Stimulated activated CD4-positive, alpha-beta T cell treated with anti-CD3 and anti-CD28 coated beads, Interleukin-12 subunit alpha, Interleukin-12 subunit beta, amount 100 ng/mL, for 4 hours (primary cell): Measurements from ENCODE around the gene ZEB2.

ENCODE experiments used
- DNase-seq: peaks from one replicate; pipeline ENCODE4 v3.0.0-alpha.2; 2020

The ZEB2 gene

DNA sequence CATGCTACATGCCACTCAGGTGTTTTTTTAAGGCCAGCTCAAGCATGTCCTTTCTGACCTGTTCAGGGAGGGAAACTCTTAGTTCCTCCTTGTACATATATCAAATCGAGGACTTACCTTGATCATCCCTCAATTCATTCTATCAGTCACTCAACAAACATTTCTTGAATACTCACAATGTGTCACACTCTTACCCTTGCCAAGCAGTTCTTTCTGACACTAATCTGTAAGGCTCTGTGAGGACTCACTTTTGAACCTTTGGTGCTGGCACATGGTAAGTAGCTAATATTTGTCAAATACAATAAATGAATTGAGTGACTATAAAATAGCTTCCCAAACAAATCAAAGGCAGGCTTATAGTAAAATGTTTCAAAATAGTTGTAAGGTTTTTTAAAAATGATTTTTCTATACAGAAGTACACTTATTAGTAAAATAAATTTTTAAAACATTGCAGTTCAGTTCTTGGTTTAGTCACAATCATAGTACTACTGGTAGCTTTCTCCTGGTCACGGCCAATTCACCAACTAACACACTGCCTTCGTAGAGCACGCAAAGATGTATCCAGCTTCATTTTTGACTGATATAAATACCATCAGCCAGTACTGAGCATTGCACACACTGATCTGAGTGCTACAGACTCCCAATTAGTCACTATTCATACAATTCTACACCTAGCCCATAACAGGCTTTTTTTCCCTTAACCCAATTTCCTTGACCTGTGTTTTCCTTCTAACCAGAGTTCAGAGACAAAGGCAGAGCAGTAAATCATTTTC, 50.9 kb downstream of the ZEB2 start:
- DNase-seq: no peak

DNA sequence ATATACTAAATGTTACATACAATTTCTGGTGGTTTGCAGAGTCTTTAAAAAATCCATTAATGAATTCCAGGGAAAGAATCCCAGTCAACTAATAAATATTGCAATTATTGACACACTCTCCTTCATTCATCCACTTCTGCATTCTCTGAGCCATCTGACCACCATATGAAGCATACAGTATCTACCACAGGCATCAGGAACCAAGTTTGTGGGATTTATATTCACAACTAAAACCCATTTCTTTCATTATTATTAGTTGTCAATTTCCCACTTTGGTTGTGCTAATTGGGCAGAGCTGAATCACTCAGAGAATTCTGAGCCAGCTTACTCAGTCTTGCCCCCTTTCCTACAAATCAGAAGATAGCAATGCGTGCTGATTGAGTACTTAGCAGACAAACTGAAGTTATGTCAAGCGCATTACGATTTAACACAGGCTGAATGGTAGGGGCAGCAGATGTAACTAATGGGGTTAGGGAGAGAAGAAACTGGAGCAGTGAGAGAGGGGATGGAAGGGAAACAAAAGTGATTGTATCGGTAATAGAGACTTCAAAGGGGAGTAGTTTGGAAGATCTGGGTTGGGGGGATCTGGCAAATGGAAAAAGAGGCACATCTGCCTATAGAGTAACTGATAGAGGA, 52.3 kb downstream of the ZEB2 start:
- no peak for DNase-seq

DNA sequence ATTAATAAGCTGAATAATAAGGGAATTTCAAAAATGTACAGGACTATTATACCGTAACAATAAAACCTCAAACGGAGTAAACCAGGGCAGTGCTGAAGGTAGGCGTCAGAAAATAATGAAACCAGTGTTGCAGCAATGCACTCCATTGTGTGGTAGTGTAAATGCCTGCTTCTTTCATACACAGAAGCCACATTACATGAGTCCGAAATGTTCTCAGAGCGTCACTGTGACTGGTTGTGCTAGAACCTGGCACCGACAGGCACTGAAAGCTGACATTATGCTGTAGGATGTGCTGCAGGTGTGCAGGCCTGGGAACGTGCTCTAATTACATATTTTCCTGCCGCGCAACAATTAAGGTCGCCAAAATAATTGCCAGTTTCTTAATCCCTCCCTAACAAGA, 53.3 kb downstream of the ZEB2 start:
- no peak for DNase-seq

DNA sequence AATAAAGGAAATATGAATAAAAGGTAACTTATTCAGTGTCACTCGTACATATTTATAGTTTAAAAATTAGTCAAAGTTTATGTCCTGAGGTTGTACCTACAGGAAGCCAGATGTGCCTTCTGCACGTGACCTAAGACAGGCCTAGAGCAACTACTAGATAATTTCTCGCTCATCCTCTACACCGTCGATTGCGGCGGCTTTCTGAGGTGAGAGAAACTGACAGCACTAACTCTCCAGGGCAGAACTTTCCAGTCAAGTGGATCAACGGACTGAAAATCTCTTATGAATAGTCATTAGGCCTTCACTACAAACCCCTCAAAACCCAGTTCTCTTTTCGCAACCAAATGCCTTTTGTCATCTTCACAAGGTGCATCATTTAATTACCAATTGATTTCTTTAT, 54.2 kb downstream of the ZEB2 start:
- DNase-seq: no peak

DNA sequence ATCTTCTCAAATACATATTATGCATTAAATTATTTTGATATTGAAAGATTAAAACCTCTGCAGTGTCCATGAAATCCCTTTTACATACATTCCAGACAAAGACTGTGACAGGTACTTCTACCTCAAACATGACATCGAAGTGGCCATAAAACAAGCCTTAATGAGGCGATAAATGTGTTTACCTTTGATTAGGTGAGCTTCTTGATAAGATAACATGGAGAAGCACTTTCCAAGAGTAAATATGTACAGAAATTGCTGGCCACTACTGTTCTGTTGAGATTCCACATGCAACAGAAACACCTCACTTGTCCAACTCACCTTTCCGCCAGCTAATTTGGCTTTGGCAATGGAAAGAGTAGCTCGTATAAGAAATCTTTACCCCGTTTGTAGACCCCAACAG, 55.2 kb downstream of the ZEB2 start:
- DNase-seq: no peak

DNA sequence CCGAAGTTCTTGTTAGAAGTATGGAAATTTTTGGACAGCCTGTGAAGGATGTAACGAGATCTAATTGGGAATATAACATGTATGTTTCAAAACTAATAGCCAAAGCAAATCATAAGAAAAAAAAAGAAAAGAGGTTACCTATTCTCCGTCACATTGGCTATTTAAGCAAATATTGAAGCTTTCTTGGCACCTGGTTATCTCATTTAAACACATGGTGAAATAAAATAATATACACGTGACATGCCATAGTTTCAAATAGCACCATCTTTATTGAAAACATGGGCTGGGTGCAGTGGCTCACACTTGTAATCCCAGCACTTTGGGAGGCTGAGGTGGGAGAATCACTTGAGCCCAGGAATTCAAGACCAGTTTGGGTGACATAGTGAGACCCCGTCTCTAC, 56.7 kb downstream of the ZEB2 start:
- no peak for DNase-seq

DNA sequence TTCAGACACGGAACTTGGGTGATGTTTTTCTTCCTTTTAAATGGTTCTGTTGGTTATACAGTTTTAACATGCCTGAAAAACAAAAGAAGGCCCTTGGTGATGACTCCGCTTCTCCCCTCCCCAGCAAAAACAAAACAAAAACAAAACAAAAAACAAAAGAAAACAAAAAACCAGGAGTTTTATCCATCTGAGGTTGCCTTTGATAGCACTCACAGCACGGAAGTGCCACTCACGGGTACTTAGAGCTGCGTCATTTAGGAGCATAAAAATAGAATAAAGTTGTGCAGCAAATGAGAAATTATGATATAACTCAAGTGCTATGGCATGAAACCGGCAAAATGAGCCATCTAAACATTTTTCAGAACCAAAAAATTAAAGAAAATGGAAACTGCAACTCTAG, 57.7 kb downstream of the ZEB2 start:
- DNase-seq: no peak

DNA sequence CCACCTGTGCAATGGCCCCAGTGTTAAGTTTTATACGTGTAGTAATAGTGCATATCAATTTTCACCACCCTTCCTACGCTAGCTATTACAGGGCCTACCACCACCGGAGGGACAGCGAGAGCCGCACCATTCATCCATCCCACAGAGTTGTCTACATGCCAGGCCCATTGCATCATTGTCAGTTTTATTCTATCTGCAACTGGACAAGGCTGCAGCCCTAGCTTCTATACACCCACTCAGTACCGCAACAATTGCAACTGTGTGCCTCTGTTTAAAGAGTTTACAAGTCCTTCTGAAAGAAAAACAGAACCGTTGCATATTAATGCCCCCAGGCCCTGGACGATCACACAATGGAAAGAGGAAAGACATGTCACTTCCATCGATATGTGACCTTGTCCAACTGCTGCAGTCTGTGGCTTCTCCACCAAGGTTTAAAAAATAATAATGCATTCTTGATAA, 58.6 kb downstream of the ZEB2 start:
- DNase-seq: no peak

DNA sequence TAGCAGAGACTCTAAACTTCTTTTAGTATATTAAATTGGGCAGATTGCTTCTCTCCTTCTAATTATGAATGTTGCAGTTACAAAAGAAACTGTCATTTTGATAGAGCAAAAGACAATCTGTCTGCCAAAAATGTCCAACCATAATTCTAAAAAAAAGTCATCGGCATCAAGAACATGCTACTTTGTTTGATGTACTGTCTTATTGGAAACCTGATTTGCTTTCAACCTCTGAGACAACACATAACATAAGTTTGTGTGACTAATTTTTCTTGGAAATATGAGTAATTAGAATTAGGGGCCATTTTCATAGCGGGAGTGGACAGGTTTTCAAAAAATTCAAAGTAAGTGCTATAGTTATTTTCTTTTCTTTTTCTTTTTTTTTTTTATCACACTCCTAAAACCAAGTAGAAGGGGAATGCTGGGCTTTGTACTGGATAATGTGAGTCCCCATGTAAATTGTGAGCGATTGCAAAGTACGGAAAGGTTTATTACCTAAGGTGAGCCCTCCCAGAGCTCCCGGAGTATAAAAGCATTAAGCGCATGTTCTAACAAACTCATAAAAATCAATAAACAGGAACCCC, 59.1 kb downstream of the ZEB2 start:
- no peak for DNase-seq

DNA sequence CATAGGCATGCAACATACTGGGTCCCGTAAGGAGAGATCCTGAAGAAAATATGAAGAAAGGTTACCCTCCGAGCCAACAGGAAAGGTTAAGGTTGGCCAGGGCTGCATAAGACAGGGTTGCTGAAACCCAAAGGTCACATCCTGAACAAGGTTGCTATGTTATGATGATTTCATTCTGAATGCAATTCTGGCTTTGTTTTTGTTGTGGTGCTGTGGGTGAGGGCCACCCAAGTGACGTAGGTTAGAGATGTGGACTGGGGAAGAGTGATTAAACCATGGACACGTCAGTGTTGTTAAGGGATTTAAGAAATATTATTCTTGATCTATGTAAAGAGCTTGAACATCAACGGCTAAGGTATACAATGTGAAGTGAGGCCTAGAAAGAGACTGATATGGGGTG, 60.0 kb downstream of the ZEB2 start:
- DNase-seq: no peak

DNA sequence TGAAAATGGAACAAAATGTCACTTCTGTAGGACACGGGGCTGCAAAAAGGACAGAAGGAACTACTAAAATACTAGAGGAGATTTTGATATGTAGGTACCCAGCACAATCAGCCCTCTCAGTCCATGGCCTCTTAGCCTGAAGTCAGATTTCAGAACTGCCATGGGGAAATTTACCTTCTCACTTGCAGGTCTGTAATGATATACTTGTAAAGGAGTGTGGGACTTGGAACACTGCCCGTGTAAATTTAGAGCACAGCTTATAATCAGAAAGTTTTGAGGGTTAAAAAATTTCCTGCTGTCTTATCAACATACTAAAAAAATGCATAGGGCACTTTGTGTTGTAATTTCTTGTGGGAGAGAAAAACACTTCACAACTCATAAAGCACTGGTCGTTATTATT, 60.6 kb downstream of the ZEB2 start:
- DNase-seq: no peak

DNA sequence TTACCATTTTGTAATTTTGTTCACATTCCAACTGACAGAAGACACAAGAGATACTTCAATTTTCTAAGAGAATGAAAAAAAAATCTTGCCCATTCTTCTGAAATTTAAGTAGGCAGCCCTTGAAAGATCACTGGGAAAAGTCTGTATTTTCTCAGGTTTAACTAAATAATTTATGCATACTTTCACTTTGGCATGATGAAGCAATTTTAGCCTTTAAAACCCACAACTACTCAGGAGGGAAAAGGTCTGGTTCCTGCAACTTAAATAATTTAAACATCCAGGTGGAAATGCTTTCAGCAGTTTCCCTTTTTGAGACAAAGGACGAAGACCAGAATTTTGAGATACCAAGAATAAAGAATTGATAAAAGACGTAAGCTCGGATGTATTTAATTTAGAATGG, 61.4 kb downstream of the ZEB2 start:
- DNase-seq: no peak

DNA sequence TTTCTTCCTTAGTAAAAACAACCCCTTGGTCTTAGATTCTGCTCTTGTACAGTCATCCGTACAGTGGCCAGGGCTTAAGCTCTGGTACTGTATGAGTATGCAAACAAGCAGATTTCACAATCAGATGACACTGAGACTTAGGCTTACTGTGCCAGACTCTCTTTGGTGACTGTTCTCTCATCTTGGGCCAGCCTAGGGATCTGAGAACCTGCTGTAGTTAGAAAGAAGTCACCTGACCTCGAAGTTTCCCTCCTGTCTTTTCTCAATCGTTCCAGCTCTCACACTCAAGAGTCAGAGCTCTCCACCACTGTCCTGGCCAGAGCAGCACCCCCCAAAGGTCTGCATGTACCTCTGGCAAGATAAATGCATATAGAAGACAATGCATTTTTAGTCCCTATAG, 63.2 kb downstream of the ZEB2 start:
- DNase-seq: no peak

DNA sequence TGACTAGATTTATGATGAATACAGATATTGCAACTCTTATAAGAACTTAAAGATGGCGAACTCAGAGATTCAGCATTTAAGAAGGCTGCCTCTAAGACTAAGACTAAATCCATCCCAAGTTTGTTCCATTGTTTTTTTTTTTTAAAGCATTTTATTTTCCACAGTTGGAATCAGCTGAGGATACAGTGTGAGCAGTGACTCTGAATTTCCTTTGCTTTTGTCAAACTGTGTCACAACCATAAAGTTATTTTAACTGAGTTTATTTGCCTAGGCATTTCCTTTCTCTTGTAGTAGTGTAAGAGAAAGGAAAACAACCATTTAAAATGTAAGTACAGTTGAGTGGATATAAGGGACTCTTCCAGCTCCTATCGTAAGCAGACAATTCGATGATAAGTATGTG, 63.9 kb downstream of the ZEB2 start:
- DNase-seq: no peak

DNA sequence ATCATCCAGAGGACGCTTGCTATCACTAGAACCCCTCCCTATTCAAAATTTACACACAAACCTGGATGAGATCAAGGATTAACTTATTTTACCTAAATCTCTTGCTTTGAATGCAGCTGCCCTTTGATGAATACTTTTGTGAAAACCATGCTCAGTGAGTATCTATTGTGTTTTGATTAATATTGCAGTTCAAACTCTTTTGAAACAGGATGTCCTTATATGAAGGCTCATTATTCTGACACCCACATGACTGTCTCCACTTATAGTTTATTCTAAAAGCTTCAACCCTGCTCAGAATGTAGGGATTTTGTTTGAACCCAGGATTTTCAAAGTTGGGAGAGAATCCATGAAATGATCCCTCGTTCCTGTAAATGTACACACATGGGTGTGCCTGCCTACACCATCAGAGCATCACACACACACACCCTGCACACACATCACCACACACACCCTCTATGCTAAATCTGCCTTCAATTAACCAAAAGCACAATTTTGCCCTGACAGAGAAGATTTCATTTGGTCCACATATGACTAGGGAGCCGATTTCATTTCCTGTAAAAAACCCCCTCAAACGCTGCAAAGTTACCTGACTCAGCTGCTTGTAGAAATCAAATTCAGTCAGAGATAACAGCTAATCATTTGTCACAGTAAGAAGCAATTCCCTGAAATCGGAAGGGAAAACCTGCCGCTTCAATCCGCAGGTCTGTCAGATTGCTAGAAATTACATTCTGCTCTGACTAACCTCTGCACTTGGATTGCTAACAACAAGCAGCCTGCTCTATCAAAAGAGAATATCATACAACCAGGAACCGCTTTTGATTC, 65.2 kb downstream of the ZEB2 start:
- no peak for DNase-seq

DNA sequence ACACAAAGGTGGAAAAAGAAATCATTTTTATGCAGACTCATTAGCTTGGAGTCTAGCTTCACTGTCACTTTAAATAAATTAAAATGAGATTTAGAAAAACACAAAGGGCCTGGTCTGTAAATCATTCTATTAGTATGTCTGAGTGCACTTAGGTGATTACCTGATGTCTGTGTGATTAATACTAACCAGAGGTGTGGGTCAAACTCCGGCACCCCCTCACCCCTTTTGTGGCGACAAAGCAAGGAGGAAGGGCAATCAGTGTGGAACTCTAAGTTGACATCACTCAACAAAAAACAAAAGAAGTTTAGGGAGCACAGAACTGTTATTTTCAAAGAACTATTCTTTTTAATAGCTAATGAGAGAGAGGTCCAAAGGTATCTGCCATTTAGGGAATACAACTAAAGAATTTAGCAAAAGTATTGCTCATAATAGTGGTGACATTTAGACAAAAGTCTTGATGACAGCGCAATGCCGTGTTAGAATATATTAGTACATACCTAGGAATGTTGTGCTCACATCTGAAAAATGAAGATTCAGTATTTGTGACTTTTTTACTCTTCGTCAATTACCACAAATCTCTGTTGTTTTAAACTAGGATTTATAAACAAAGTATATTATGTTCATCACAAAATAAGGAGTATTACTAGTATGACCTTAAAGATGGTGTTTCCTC, 66.3 kb downstream of the ZEB2 start:
- DNase-seq: no peak

DNA sequence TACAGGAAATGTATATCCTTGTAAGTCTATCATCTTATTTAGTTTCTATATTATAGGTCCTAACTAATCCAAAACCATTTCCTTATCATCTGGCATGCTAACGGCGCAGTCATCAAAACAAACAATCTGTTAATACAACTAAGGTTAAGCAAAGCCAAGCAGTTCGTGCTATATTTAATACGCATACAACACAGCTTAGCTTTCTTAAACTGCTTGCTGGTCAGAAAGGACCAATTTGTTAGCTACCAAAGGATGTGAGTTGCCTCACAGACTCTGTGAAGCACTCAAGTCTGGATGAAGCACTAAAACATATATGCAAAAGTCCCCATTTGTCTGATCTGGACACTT, 67.0 kb downstream of the ZEB2 start:
- DNase-seq: no peak

DNA sequence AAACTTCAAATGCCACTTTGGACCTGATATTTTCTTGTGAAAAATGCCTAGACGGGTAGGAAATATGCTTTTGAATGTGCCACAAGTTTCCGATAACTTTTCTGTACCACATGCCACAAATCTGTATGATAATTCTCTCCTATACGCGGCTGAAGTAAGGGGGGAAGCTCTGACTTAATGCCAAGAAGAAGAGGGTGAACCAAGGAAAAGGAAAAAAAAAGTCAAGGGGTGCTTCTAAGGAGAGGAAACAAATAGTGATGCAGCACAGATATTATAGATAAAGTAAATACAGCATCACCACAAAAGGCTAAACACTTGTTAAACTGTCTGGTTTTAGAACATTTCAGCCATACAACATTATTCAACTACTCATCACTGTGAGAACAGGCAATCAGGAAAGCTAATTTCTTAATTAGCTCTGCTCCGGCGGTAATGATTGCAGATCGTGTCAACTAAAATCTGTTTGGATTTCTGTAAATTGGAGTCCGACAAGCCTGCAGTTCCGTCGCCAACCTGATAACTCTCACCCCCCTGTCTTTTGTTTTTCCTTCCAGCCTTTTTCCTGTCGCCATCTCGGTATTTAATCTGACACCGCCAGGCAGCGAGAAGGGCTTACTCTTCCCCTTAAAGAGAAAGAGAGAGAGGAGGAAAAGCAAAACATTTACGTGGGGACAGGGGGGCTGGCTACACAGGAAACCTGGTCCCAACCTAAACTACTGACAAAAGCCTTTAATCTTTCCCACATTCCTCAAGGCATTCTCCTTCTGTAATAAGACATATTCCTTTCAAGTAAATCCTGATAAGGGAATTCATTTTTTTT, 67.5 kb downstream of the ZEB2 start:
- no peak for DNase-seq

DNA sequence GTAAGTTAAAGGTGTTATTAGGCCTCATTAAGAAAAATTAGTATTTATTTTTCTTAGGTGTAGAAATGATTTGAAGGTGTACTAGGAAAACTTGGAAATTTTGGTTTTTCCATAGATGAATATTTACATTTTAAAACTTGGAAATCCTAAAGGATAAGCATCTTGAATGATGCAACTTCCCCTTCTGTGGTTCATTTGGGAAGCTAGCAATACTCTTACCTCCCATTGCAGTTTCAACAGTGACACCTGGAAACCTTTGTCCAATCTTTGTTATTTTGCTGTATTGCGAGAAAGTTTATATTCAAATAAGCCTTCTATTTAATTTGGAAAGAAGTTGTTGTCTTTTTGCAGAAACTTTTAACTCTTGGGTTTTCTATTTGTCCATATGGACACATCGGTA, 68.5 kb downstream of the ZEB2 start:
- no peak for DNase-seq

DNA sequence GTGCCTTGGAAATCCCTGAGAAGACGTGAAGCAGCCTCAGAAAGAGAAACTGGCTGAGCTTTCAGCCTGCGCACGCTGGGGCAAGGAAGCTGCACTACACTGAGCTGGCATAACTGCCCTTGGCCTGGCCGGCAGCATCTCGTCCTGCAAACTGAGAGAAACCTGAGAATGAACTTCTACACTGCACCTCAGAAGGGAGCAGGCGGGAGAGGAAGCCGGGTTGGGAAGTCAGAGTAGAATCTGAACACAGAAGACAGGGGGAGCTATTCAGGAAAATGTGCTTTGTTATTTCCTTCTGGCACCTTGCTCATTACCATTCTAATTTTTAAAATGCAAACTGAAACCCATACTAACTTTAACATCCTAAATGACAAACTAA, 70.9 kb downstream of the ZEB2 start:
- no peak for DNase-seq

DNA sequence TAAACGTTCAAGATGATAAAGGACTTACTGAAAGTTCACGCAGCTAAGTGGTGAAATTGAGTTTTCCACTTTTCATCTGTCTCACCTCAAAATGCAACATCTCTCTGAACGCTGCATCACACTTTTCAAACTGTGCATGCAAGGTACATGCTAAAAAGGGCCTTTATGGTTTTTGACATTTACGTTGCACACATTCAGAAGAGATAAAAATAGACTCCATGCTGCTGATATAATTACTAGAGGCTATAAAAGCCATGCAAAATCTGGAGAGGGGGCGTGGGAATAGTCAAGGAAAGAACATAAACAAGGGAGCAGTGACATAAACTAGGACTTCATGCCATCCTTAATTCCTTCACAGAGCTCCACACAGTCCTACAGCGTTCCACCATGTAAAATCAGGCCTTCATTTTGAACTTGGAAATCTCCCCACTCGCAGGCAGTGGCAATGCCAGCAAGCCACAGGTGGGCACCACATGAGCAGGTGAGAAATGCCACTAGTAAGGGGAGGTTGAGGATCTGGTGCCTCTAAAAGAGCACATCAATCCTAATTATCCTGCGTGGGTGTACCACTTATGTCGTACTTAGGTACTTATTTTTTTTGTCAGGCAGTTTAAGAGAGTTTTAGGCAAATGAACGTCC, 71.4 kb downstream of the ZEB2 start:
- no peak for DNase-seq

DNA sequence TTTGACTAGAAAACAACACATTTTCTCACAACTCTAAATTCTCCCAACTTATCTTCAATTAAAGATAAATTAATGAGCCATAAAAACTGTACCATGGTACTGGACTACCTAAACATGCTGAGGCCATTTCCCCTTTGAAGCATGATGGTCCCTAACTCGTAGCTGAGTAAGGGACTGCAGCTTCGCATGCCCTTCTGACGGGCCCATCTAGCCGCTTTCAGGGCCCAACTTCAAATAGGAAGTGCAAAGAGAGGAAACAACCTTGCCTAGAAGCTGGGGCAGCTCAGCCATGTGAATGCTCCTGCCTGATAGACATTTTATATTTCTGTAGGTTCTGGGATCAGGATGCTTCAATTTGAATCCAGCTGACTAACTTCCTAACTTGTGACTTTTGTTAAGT, 72.4 kb downstream of the ZEB2 start:
- no peak for DNase-seq
